ENCODE measurements around the gene NEDD9. TPM values are rescaled to one million over a fixed set of nuclear protein-coding genes. Genes with fewer than 3 reads are reported as not detected.

NEDD9 gene
- 83.1 and 96.4 TPM in 2 replicates for total RNA-seq (2014; rRNA removed; shearing (Covaris generic))

- DNase-seq (ENCODE audit: low spot score): peak; percentile 98
These were observed at the start of gene NEDD9 for GRCh38 chr6:11232193-11232769. NEDD9 (minus strand) TSS chr6:11232668; CDS start chr6:11232515, 153 bp downstream.

GRCh38 chr6:11282245-11282644 is 49.8 kb upstream of the NEDD9 start:
- no peak for DNase-seq (ENCODE audit: low spot score)
- in situ Hi-C loops (cut with HindIII; ENCODE audit: low sequenced_read_pairs): no loop called here

More at GRCh38 chr6:11232193-11232769, at the start of gene NEDD9:
- in situ Hi-C loops (cut with HindIII; ENCODE audit: low sequenced_read_pairs): no loop called here

GRCh38 chr6:11280394-11280793 is 47.9 kb upstream of the NEDD9 start:
- in situ Hi-C loops (cut with HindIII; ENCODE audit: low sequenced_read_pairs): no loop called here
- no peak for DNase-seq (ENCODE audit: low spot score)

GRCh38 chr6:11279284-11279689 is 46.8 kb upstream of the NEDD9 start:
- peak; percentile 24 for DNase-seq (ENCODE audit: low spot score)
- in situ Hi-C loops (cut with HindIII; ENCODE audit: low sequenced_read_pairs): no loop called here

GRCh38 chr6:11278207-11278559 is 45.7 kb upstream of the NEDD9 start:
- in situ Hi-C loops (cut with HindIII; ENCODE audit: low sequenced_read_pairs): no loop called here
- DNase-seq (ENCODE audit: low spot score): no peak

GRCh38 chr6:11277275-11278206 is 45.1 kb upstream of the NEDD9 start:
- in situ Hi-C loops (cut with HindIII; ENCODE audit: low sequenced_read_pairs): no loop called here
- DNase-seq (ENCODE audit: low spot score): peak; percentile 38

- DNase-seq (ENCODE audit: low spot score): no peak
- in situ Hi-C loops (cut with HindIII; ENCODE audit: low sequenced_read_pairs): no loop called here
These were observed 44.4 kb upstream of the NEDD9 start for GRCh38 chr6:11276911-11277274.

- in situ Hi-C loops (cut with HindIII; ENCODE audit: low sequenced_read_pairs): no loop called here
- DNase-seq (ENCODE audit: low spot score): no peak
These were observed 43.8 kb upstream of the NEDD9 start for GRCh38 chr6:11276228-11276627.

GRCh38 chr6:11275598-11275997 is 43.1 kb upstream of the NEDD9 start:
- in situ Hi-C loops (cut with HindIII; ENCODE audit: low sequenced_read_pairs): no loop called here
- DNase-seq (ENCODE audit: low spot score): no peak

GRCh38 chr6:11273406-11274065 is 41.1 kb upstream of the NEDD9 start:
- no peak for DNase-seq (ENCODE audit: low spot score)

GRCh38 chr6:11272491-11273192 is 40.2 kb upstream of the NEDD9 start:
- in situ Hi-C loops (cut with HindIII; ENCODE audit: low sequenced_read_pairs): no loop called here
- DNase-seq (ENCODE audit: low spot score): no peak

More at GRCh38 chr6:11273406-11274065, 41.1 kb upstream of the NEDD9 start:
- in situ Hi-C loops (cut with HindIII; ENCODE audit: low sequenced_read_pairs): no loop called here

- DNase-seq (ENCODE audit: low spot score): peak; percentile 43
- in situ Hi-C loops (cut with HindIII; ENCODE audit: low sequenced_read_pairs): no loop called here
These were observed 39.0 kb upstream of the NEDD9 start for GRCh38 chr6:11271228-11272020.

- in situ Hi-C loops (cut with HindIII; ENCODE audit: low sequenced_read_pairs): no loop called here
- DNase-seq (ENCODE audit: low spot score): no peak
These were observed 37.9 kb upstream of the NEDD9 start for GRCh38 chr6:11270030-11271027.

GRCh38 chr6:11268978-11269377 is 36.5 kb upstream of the NEDD9 start:
- no peak for DNase-seq (ENCODE audit: low spot score)
- in situ Hi-C loops (cut with HindIII; ENCODE audit: low sequenced_read_pairs): no loop called here

- in situ Hi-C loops (cut with HindIII; ENCODE audit: low sequenced_read_pairs): no loop called here
These were observed 34.5 kb upstream of the NEDD9 start for GRCh38 chr6:11266926-11267325.

GRCh38 chr6:11265932-11266331 is 33.5 kb upstream of the NEDD9 start:
- in situ Hi-C loops (cut with HindIII; ENCODE audit: low sequenced_read_pairs): no loop called here
- no peak for DNase-seq (ENCODE audit: low spot score)

More at GRCh38 chr6:11266926-11267325, 34.5 kb upstream of the NEDD9 start:
- DNase-seq (ENCODE audit: low spot score): no peak

- no peak for DNase-seq (ENCODE audit: low spot score)
- in situ Hi-C loops (cut with HindIII; ENCODE audit: low sequenced_read_pairs): no loop called here
These were observed 31.6 kb upstream of the NEDD9 start for GRCh38 chr6:11264100-11264499.
